Measurements from ENCODE around the gene NTRK1. TPM values are rescaled to one million over a fixed set of nuclear protein-coding genes. Genes with fewer than 3 reads are reported as not detected.

NTRK1 gene
- total RNA-seq, 1 experiment from 2014 or later: 0.89 TPM

DNA sequence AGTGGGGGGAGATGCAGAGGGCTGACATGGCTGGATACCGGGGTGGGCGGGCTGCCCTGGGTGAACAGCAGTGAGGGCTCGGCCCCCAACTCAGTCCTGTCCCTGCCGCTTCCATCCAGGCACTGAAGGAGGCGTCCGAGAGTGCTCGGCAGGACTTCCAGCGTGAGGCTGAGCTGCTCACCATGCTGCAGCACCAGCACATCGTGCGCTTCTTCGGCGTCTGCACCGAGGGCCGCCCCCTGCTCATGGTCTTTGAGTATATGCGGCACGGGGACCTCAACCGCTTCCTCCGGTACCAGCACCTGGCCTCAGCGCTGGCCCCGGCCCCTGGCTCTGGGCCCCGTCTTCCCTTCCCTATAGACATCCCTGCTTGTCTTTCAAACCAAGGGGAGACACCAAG, 15.6 kb downstream of the NTRK1 start:
- ChIA-PET POLR2A (no interaction called here), CTCF (no interaction called here), RAD21 (ENCODE audit: low non-redundant PET in 1 of 2, low total read pairs in 2 of 2, uncharacterized antibody in 2 of 2, unreplicated experiment in 2 of 2) (interaction anchor here in 1 of 2 experiments (1.2 kb wide), 1 partner anchor 14 kb away, joined by 6 read pairs; no protein-coding TSS in a partner anchor)
- intact Hi-C loops (cut with micrococcal nuclease): no loop called here
- Histone ChIP-seq H3K4me1 (ENCODE audit: control insufficient read depth in 1 of 2, insufficient read depth in 2 of 2, low read length in 2 of 2) (peaks cover 0 to 2% of the 10 kb centered on the region in 2 experiments; a peak in 1 of 4 replicates), H3K4me2 (ENCODE audit: low read length) (no peak overlapping the region), H4K20me1 (ENCODE audit: insufficient read depth) (no peaks in the 10 kb centered on the region), H3K9ac (ENCODE audit: low read length) (no peak overlapping the region), H3K27me3 (ENCODE audit: insufficient read depth, low read length) (0 out of 2 replicates have a peak, but pooled peaks cover 3% of the 10 kb centered on the region), H3K27ac (ENCODE audit: low read depth, low read length) (no peak overlapping the region), H2AFZ (ENCODE audit: low read depth, low read length, poor library complexity, severe bottlenecking) (no peak overlapping the region), H3K9me3 (ENCODE audit: control insufficient read depth in 1 of 2, insufficient read depth in 1 of 2, low read depth in 1 of 2, low read length in 2 of 2) (no peaks in the 10 kb centered on the region), H3K4me3 (replicated peaks in 1 of 2; ENCODE audit: low read depth in 1 of 2, low read length in 2 of 2) (no peak overlapping the region), H3K79me2 (ENCODE audit: insufficient read depth, low read length) (no peaks in the 10 kb centered on the region), H3K9me2 (ENCODE audit: insufficient read depth) (no peaks in the 10 kb centered on the region), H3K36me3 (ENCODE audit: control insufficient read depth in 1 of 2, insufficient read depth in 2 of 2, low read length in 2 of 2) (no peaks in the 10 kb centered on the region)
- ATAC-seq: no peak
- no peak for DNase-seq (ENCODE audit: low read depth, low spot score)
- TF ChIP-seq EZH2 (IDR thresholded peaks at IDR 0.05) (no peak), CEBPB (IDR thresholded peaks at IDR 0.05; ENCODE audit: low read depth) (no peak)
- BruUV-seq (replicated peaks): no TSS peak

DNA sequence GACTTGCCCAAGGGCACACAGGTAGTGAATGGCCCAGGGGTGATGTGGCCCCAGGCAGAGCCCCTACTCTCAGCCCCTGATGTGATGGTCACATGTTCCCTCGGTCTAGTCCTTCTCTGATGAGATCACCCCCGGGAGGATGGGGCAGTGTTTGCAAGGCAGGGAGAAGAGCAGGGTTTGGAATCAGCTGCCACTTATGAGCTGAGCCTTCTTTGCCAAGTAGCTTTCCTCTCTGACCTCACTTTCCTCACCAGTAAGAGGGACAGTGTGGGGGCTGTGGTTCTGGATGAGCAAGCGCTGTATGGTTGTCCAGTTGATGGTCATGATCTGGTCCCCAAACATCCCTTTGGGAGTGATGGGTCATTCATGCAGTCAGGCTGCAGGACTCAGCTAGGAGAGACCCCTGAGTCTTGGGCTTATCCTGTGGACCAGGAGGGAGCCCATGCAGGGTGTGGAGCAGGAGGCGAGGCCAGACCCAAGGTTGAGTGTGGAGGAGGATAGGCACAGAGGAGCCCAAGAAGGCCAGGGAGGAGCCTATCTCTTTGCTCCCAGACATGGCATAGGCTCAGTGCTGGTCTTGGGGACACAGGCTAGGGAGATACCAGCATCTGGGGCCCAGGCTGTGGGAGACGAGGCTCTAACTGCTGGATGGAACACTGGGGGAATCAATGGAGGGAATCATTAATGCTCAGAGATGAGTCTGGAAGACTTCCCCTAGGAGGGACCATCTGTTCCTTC, 16.9 kb downstream of the NTRK1 start:
- no peak overlapping the region for H3K4me3 ChIP-seq (replicated peaks in 1 of 2; ENCODE audit: low read depth in 1 of 2, low read length in 2 of 2)
- no peak overlapping the region for H3K9ac ChIP-seq (ENCODE audit: low read length)
- H3K4me2 ChIP-seq (ENCODE audit: low read length): no peak overlapping the region
- H4K20me1 ChIP-seq (ENCODE audit: insufficient read depth): no peaks in the 10 kb centered on the region
- ATAC-seq (no peak), DNase-seq (ENCODE audit: low read depth, low spot score) (no peak)
- ChIA-PET CTCF (no interaction called here), POLR2A (no interaction called here), RAD21 (ENCODE audit: low non-redundant PET in 1 of 2, low total read pairs in 2 of 2, uncharacterized antibody in 2 of 2, unreplicated experiment in 2 of 2) (no interaction called here)
- no peaks in the 10 kb centered on the region for H3K9me2 ChIP-seq (ENCODE audit: insufficient read depth)
- intact Hi-C loops (cut with micrococcal nuclease): no loop called here
- H3K27ac ChIP-seq (ENCODE audit: low read depth, low read length): no peak overlapping the region
- no peaks in the 10 kb centered on the region for H3K79me2 ChIP-seq (ENCODE audit: insufficient read depth, low read length)
- H3K36me3 ChIP-seq (ENCODE audit: control insufficient read depth in 1 of 2, insufficient read depth in 2 of 2, low read length in 2 of 2): no peaks in the 10 kb centered on the region
- peaks cover 0 to 2% of the 10 kb centered on the region in 2 experiments; a peak in 1 of 4 replicates for H3K4me1 ChIP-seq (ENCODE audit: control insufficient read depth in 1 of 2, insufficient read depth in 2 of 2, low read length in 2 of 2)
- no peaks in the 10 kb centered on the region for H3K9me3 ChIP-seq (ENCODE audit: control insufficient read depth in 1 of 2, insufficient read depth in 1 of 2, low read depth in 1 of 2, low read length in 2 of 2)
- 0 out of 2 replicates have a peak, but pooled peaks cover 3% of the 10 kb centered on the region for H3K27me3 ChIP-seq (ENCODE audit: insufficient read depth, low read length)
- TF ChIP-seq SRF (IDR thresholded peaks at IDR 0.05; ENCODE audit: low read depth) (no peak), POLR2A (IDR thresholded peaks at IDR 0.05; ENCODE audit: borderline replicate concordance, extremely low read depth, insufficient read depth, insufficient read length) (no peak), ATF3 (IDR thresholded peaks at IDR 0.05) (no peak), JUND (IDR thresholded peaks at IDR 0.05) (no peak), TCF7L2 (IDR thresholded peaks at IDR 0.05; ENCODE audit: borderline replicate concordance, extremely low read depth, insufficient read depth, insufficient read length) (no peak), FOSL1 (IDR thresholded peaks at IDR 0.05; ENCODE audit: low read depth) (no peak), EZH2phosphoT487 (IDR thresholded peaks at IDR 0.05; ENCODE audit: borderline replicate concordance) (no peak), YY1 (IDR thresholded peaks at IDR 0.05; ENCODE audit: extremely low read depth, insufficient replicate concordance, low read depth, low read length) (no peak), CEBPB (IDR thresholded peaks at IDR 0.05; ENCODE audit: low read depth) (no peak), EZH2 (IDR thresholded peaks at IDR 0.05) (no peak), SP1 (IDR thresholded peaks at IDR 0.05; ENCODE audit: low read depth) (no peak), SIN3A (IDR thresholded peaks at IDR 0.05; ENCODE audit: low read depth) (no peak), EGR1 (IDR thresholded peaks at IDR 0.05; ENCODE audit: low read depth) (no peak), RAD21 (IDR thresholded peaks at IDR 0.05; ENCODE audit: low read depth) (no peak)
- TF ChIP-seq, protein P1, sequence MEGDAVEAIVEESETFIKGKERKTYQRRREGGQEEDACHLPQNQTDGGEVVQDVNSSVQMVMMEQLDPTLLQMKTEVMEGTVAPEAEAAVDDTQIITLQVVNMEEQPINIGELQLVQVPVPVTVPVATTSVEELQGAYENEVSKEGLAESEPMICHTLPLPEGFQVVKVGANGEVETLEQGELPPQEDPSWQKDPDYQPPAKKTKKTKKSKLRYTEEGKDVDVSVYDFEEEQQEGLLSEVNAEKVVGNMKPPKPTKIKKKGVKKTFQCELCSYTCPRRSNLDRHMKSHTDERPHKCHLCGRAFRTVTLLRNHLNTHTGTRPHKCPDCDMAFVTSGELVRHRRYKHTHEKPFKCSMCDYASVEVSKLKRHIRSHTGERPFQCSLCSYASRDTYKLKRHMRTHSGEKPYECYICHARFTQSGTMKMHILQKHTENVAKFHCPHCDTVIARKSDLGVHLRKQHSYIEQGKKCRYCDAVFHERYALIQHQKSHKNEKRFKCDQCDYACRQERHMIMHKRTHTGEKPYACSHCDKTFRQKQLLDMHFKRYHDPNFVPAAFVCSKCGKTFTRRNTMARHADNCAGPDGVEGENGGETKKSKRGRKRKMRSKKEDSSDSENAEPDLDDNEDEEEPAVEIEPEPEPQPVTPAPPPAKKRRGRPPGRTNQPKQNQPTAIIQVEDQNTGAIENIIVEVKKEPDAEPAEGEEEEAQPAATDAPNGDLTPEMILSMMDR (IDR thresholded peaks at IDR 0.05 in 2 of 3, conservative IDR thresholded peaks at IDR 0.05 in 1 of 3; ENCODE audit: borderline replicate concordance in 1 of 3, insufficient read depth in 1 of 3, low read depth in 2 of 3, low read length in 2 of 3): no peak
- H2AFZ ChIP-seq (ENCODE audit: low read depth, low read length, poor library complexity, severe bottlenecking): no peak overlapping the region
- BruUV-seq (replicated peaks): no TSS peak

All from HCT116 (cell line).